Right lobe of liver (tissue), 4 donors: ENCODE results near the gene SEC14L5.

Experiments
- POLR2A ChIP-seq: fragments of 450-650 bp; IDR thresholded peaks from one replicate; pipeline ENCODE4 v1.6.1; 2017; ENCODE audit warnings: antibody characterized with exemption, mild to moderate bottlenecking
- TF ChIP-seq, protein P1 (sequence below), 4 donors: fragments of 200-600 bp in 3 of 4; fragments of 450-650 bp in 1 of 4; IDR thresholded peaks; one replicate each; pipeline versions ENCODE4 v1.5.1 to v1.8.0; 2016 to 2022; ENCODE audit warnings: antibody characterized with exemption in 4 of 4, mild to moderate bottlenecking in 2 of 4
- donor health status: DM: no; HTN: no; CAD: no.
- donor health status: DM: no; HTN: no; CAD: no.
- donor health status: DM: no; HTN: yes; CAD: no.

DNA sequence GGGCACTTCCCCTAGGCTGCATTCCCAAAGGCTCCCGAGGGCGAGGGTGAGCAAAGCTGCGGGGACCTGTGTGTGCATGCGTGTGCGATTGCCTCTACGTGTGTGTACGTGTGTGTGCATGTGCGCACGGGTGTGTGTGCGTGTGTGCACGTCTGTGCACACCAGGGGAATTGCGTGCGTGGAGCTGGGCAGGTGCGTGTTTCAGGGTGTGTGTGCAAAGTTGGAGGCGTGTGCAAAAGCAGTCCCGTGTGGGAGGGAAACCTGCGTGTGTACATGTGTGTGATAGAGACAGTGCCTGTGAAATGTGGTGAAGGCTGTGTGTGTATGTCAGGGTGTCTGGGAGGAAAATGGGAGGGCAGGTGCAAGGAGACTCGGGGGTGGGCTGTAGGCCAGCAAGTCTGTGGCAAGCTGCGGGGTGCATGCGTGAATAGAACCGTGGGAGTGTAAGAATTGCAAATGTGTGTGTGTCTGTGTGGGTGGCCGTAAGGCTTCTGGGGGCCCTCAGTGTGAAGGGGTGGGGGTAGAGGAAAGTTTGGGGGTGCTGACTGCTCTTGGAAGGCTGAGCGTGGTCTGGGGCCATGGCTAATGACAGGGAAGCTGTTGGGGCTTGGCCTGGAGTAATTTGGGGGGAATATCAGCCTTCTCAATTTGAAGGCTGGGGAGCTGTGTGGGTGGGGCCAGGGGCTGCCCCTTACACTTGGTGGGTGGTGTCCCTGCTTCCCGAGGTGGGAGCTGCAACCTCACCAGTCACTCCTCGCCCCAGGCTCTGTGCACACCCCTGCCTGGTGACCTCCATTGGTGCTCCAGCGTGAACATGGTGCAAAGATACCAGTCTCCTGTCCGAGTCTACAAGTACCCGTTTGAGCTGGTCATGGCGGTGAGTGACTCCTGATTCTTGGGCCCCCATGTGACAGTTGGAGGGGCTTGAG is 644 bp downstream of the SEC14L5 start:
- no peak for TF ChIP-seq POLR2A
- TF ChIP-seq, protein P1, sequence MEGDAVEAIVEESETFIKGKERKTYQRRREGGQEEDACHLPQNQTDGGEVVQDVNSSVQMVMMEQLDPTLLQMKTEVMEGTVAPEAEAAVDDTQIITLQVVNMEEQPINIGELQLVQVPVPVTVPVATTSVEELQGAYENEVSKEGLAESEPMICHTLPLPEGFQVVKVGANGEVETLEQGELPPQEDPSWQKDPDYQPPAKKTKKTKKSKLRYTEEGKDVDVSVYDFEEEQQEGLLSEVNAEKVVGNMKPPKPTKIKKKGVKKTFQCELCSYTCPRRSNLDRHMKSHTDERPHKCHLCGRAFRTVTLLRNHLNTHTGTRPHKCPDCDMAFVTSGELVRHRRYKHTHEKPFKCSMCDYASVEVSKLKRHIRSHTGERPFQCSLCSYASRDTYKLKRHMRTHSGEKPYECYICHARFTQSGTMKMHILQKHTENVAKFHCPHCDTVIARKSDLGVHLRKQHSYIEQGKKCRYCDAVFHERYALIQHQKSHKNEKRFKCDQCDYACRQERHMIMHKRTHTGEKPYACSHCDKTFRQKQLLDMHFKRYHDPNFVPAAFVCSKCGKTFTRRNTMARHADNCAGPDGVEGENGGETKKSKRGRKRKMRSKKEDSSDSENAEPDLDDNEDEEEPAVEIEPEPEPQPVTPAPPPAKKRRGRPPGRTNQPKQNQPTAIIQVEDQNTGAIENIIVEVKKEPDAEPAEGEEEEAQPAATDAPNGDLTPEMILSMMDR (IDR thresholded peaks at IDR 0.05) = no peak
